Subcutaneous abdominal adipose tissue (tissue), 5 donors: ENCODE results near the gene OR7C1.
"Not testable (repeated sequence)": the region's sequence is repeated elsewhere in the genome, so short reads cannot be mapped to it uniquely, and the experiment has no call there.

Experiments
- H3K27ac ChIP-seq: one replicate; pipeline ENCODE4 v1.7.0; 2013; ENCODE audit warnings: low read depth, mild to moderate bottlenecking, inconsistent platforms, low read length, moderate library complexity
- H3K27me3 ChIP-seq, 5 donors: one replicate each; pipeline ENCODE4 v1.7.0; 2013; ENCODE audit warnings: low read length in 5 of 5, inconsistent platforms in 1 of 5; ENCODE audit not compliant: control insufficient read depth in 5 of 5, insufficient read depth in 4 of 5
- H3K36me3 ChIP-seq, 5 donors: one replicate each; pipeline ENCODE4 v1.7.0; 2013; ENCODE audit warnings: low read length in 5 of 5; ENCODE audit not compliant: control insufficient read depth in 5 of 5, insufficient read depth in 5 of 5
- H3K4me1 ChIP-seq, 5 donors: one replicate each; pipeline ENCODE4 v1.7.0; 2013; ENCODE audit warnings: low read length in 5 of 5, mild to moderate bottlenecking in 3 of 5, moderate library complexity in 1 of 5; ENCODE audit not compliant: control insufficient read depth in 5 of 5, insufficient read depth in 5 of 5
- H3K4me3 ChIP-seq, 5 donors: one replicate each; pipeline ENCODE4 v1.7.0; 2013; ENCODE audit warnings: low read length in 5 of 5, low read depth in 1 of 5
- H3K9ac ChIP-seq, 5 donors: one replicate each; pipeline ENCODE4 v1.7.0; 2013; ENCODE audit warnings: low read length in 5 of 5, mild to moderate bottlenecking in 4 of 5, moderate library complexity in 3 of 5
- H3K9me3 ChIP-seq, 5 donors: one replicate each; pipeline ENCODE4 v1.7.0; 2013; ENCODE audit warnings: low read length in 5 of 5; ENCODE audit not compliant: control insufficient read depth in 5 of 5
- donor health status: healthy.
- donor health status: healthy.
- donor health status: healthy.
- donor health status: healthy.
- donor health status: healthy.

Gene OR7C1

GRCh38 chr19:14786421-14786851 lies 48.5 kb downstream of the OR7C1 start:
- Histone ChIP-seq H3K27me3 (peaks cover 3 to 13% (median 3%) of the 10 kb centered on the region in 5 donors), H3K27ac (no peak overlapping the region), H3K9ac (no peak overlapping the region), H3K36me3 (no peaks in the 10 kb centered on the region), H3K4me1 (peaks cover 0 to 9% (median 4%) of the 10 kb centered on the region in 5 donors), H3K4me3 (no peak overlapping the region), H3K9me3 (no peaks in the 10 kb centered on the region)

- not testable (repeated sequence) for H3K27ac ChIP-seq, H3K9me3 ChIP-seq, H3K36me3 ChIP-seq, H3K4me3 ChIP-seq, H3K4me1 ChIP-seq, H3K9ac ChIP-seq
- peaks cover 3 to 13% (median 3%) of the 10 kb centered on the region in 5 donors for H3K27me3 ChIP-seq
Observed at GRCh38 chr19:14785102-14785793, 49.7 kb downstream of the OR7C1 start.

- not testable (repeated sequence) for H3K27ac ChIP-seq, H3K9ac ChIP-seq, H3K4me3 ChIP-seq, H3K9me3 ChIP-seq, H3K36me3 ChIP-seq, H3K4me1 ChIP-seq
- H3K27me3 ChIP-seq = peaks cover 3 to 13% (median 3%) of the 10 kb centered on the region in 5 donors
Observed at GRCh38 chr19:14784730-14785101, 50.3 kb downstream of the OR7C1 start.

- H3K36me3 ChIP-seq, H3K27ac ChIP-seq, H3K9me3 ChIP-seq, H3K9ac ChIP-seq, H3K4me1 ChIP-seq, H3K4me3 ChIP-seq: not testable (repeated sequence)
- peaks cover 3 to 13% (median 3%) of the 10 kb centered on the region in 5 donors for H3K27me3 ChIP-seq
Observed at GRCh38 chr19:14783410-14783998, 51.5 kb downstream of the OR7C1 start.

GRCh38 chr19:14782626-14783409 lies 52.2 kb downstream of the OR7C1 start:
- H3K27ac ChIP-seq = no peak overlapping the region
- no peak overlapping the region for H3K4me3 ChIP-seq
- H3K27me3 ChIP-seq = peaks cover 3 to 13% (median 3%) of the 10 kb centered on the region in 5 donors
- H3K9ac ChIP-seq = no peak overlapping the region
- H3K4me1 ChIP-seq = peaks cover 0 to 9% (median 4%) of the 10 kb centered on the region in 5 donors
- H3K9me3 ChIP-seq = no peaks in the 10 kb centered on the region
- no peaks in the 10 kb centered on the region for H3K36me3 ChIP-seq

GRCh38 chr19:14781713-14782536 lies 53.1 kb downstream of the OR7C1 start:
- not testable (repeated sequence) for H3K36me3 ChIP-seq, H3K9me3 ChIP-seq, H3K27ac ChIP-seq, H3K9ac ChIP-seq, H3K4me3 ChIP-seq, H3K4me1 ChIP-seq
- peaks cover 3 to 14% (median 6%) of the 10 kb centered on the region in 5 donors for H3K27me3 ChIP-seq

GRCh38 chr19:14780622-14781225 lies 54.3 kb downstream of the OR7C1 start:
- Histone ChIP-seq H3K4me1 (peaks cover 0 to 14% (median 7%) of the 10 kb centered on the region in 5 donors), H3K27me3 (peaks cover 0 to 17% (median 3%) of the 10 kb centered on the region in 5 donors)
- not testable (repeated sequence) for H3K9ac ChIP-seq, H3K4me3 ChIP-seq, H3K9me3 ChIP-seq, H3K27ac ChIP-seq, H3K36me3 ChIP-seq

GRCh38 chr19:14779151-14779550 lies 55.8 kb downstream of the OR7C1 start:
- no peak overlapping the region for H3K4me3 ChIP-seq
- no peaks in the 10 kb centered on the region for H3K9me3 ChIP-seq
- no peak overlapping the region for H3K27ac ChIP-seq
- no peaks in the 10 kb centered on the region for H3K36me3 ChIP-seq
- peaks cover 0 to 11% (median 3%) of the 10 kb centered on the region in 5 donors for H3K27me3 ChIP-seq
- peaks cover 0 to 14% (median 7%) of the 10 kb centered on the region in 5 donors for H3K4me1 ChIP-seq
- H3K9ac ChIP-seq = no peak overlapping the region

- not testable (repeated sequence) for H3K9ac ChIP-seq, H3K27ac ChIP-seq, H3K36me3 ChIP-seq, H3K4me3 ChIP-seq, H3K9me3 ChIP-seq
- H3K4me1 ChIP-seq = peaks cover 0 to 14% (median 7%) of the 10 kb centered on the region in 5 donors
- peaks cover 0 to 11% (median 3%) of the 10 kb centered on the region in 5 donors for H3K27me3 ChIP-seq
Observed at GRCh38 chr19:14778110-14778845, 56.7 kb downstream of the OR7C1 start, which contains the start of gene ADGRE2. ADGRE2 (minus strand) TSS chr19:14778560; CDS start chr19:14776756, 1,804 bp downstream.
